Sigmoid colon (tissue), 7 donors: ENCODE data around the gene PDGFRB. TPM values are rescaled to one million over a fixed set of nuclear protein-coding genes. Genes with fewer than 3 reads are reported as not detected.

Experiments
- DNase-seq: peaks from one replicate; pipeline ENCODE4 v3.0.0-alpha.2; 2019
- H3K27ac ChIP-seq, 4 donors: fragments of 200-600 bp; sonication (generic); one replicate each; pipeline ENCODE4 v1.5.1; 2016 to 2019; ENCODE audit warnings: mild to moderate bottlenecking in 1 of 4
- H3K27me3 ChIP-seq, 3 donors: fragments of 200-600 bp; sonication (generic); one replicate each; pipeline ENCODE4 v1.5.1; 2019; ENCODE audit warnings: mild to moderate bottlenecking in 1 of 3
- H3K36me3 ChIP-seq, 4 donors: fragments of 200-600 bp; sonication (generic); one replicate each; pipeline ENCODE4 v1.5.1; 2016 to 2019
- H3K4me1 ChIP-seq, 4 donors: fragments of 200-600 bp; sonication (generic); one replicate each; pipeline ENCODE4 v1.5.1; 2017 to 2019
- H3K4me3 ChIP-seq, 4 donors: fragments of 200-600 bp; sonication (generic); one replicate each; pipeline ENCODE4 v1.5.1; 2017 to 2019; ENCODE audit warnings: mild to moderate bottlenecking in 2 of 4, moderate library complexity in 1 of 4
- H3K9me3 ChIP-seq, 4 donors: fragments of 200-600 bp in 3 of 4; sonication (generic) in 3 of 4; one replicate each; pipeline versions ENCODE4 v1.5.1 to v1.6.1; 2013 to 2019
- CTCF ChIP-seq, 4 experiments: fragments of 450-650 bp in 3 of 4; fragments of 200-600 bp in 1 of 4; IDR thresholded peaks; one replicate each; pipeline ENCODE4 v1.5.1; 2016 to 2019; ENCODE audit warnings: antibody characterized with exemption in 4 of 4, mild to moderate bottlenecking in 3 of 4, moderate library complexity in 2 of 4
- EP300 ChIP-seq, 4 donors: sonication (generic); formaldehyde crosslinking; IDR thresholded peaks; one replicate each; pipeline ENCODE4 v1.6.1; 2017; ENCODE audit warnings: antibody characterized with exemption in 4 of 4
- POLR2A ChIP-seq, 2 donors: fragments of 450-650 bp; IDR thresholded peaks; one replicate each; pipeline ENCODE4 v1.6.1; 2016; ENCODE audit warnings: antibody characterized with exemption in 2 of 2, mild to moderate bottlenecking in 2 of 2, moderate library complexity in 2 of 2
- POLR2AphosphoS5 ChIP-seq, 4 donors: sonication (generic); formaldehyde crosslinking; IDR thresholded peaks; one replicate each; pipeline ENCODE4 v1.6.1; 2017; ENCODE audit warnings: antibody characterized with exemption in 4 of 4
- WGBS, 2 donors: extraction: QIAGEN DNeasy Blood & Tissue Kit; methylation state at CpG; one replicate each; pipeline ENCODE4 v1.1.7; 2013; 5-methylcytosine and 5-hydroxymethylcytosine counted together
- intact Hi-C: fragments of 100-400 bp; cut with DNase I; formaldehyde crosslinking; loops from one replicate; pipeline ENCODE4 v1.15.1; 2023
- polyA plus RNA-seq, 3 donors: library from polyadenylated mRNA; stranded (reverse); fragments of 200-250 nt; gene quantifications; one replicate each; pipeline ENCODE4 v1.2.3, GENCODE V29; 2013
- total RNA-seq, 4 donors: library from RNA; depleted of rRNA; stranded (reverse); fragments of >200 nt; gene quantifications; one replicate each; pipeline ENCODE4 v1.1.0, GENCODE V29; 2016
- donor health status: healthy with polysubstance abuse.
- donor health status: Bipolar disorder and iron deficiency.
- donor health status: healthy.

Gene PDGFRB
- total and polyA plus RNA-seq, 7 donors: 3.9 to 104 (median 54.9) TPM

GRCh38 chr5:150081541-150082283 is 73.9 kb downstream of the PDGFRB start:
- 28 to 59% methylated on average over 15 of the region's 15 CpGs for WGBS, 2 donors
- peak in 3 of 4 donors; percentile 17 to 57 (median 49) for TF ChIP-seq POLR2AphosphoS5 (IDR thresholded peaks at IDR 0.05)
- no peak for TF ChIP-seq EP300 (IDR thresholded peaks at IDR 0.05)
- Histone ChIP-seq H3K4me3 (peak overlapping the region in 1 of 4 donors; percentile 27), H3K4me1 (no peaks in the 10 kb centered on the region), H3K27ac (no peak overlapping the region), H3K9me3 (no peaks in the 10 kb centered on the region), H3K27me3 (no peaks in the 10 kb centered on the region), H3K36me3 (no peaks in the 10 kb centered on the region)
- intact Hi-C loops: no loop called here
- peak; percentile 80 for DNase-seq

- no peak for DNase-seq
- H3K9me3 ChIP-seq: no peaks in the 10 kb centered on the region
- TF ChIP-seq POLR2AphosphoS5 (IDR thresholded peaks at IDR 0.05) (no peak), EP300 (IDR thresholded peaks at IDR 0.05) (no peak), POLR2A (IDR thresholded peaks at IDR 0.05) (no peak), CTCF (IDR thresholded peaks at IDR 0.05) (no peak)
- no peaks in the 10 kb centered on the region for H3K4me1 ChIP-seq
- H3K27ac ChIP-seq: no peak overlapping the region
- H3K4me3 ChIP-seq: no peak overlapping the region
- 81 to 87% methylated on average over 15 of the region's 15 CpGs for WGBS, 2 donors
- H3K27me3 ChIP-seq: no peaks in the 10 kb centered on the region
- intact Hi-C loops: no loop called here
- no peaks in the 10 kb centered on the region for H3K36me3 ChIP-seq
These were observed 74.8 kb downstream of the PDGFRB start for GRCh38 chr5:150080696-150081435.

- no peaks in the 10 kb centered on the region for H3K9me3 ChIP-seq
- H3K4me1 ChIP-seq: no peaks in the 10 kb centered on the region
- H3K27me3 ChIP-seq: no peaks in the 10 kb centered on the region
- no peak overlapping the region for H3K4me3 ChIP-seq
- intact Hi-C loops: no loop called here
- no peak for DNase-seq
- no peaks in the 10 kb centered on the region for H3K36me3 ChIP-seq
- no peak overlapping the region for H3K27ac ChIP-seq
- TF ChIP-seq EP300 (IDR thresholded peaks at IDR 0.05) (no peak), POLR2AphosphoS5 (IDR thresholded peaks at IDR 0.05) (no peak), POLR2A (IDR thresholded peaks at IDR 0.05) (no peak), CTCF (IDR thresholded peaks at IDR 0.05) (no peak)
- WGBS, 2 donors: 96% methylated on average over 19 of the region's 19 CpGs
These were observed 75.7 kb downstream of the PDGFRB start for GRCh38 chr5:150079909-150080461.

- intact Hi-C loops: no loop called here
- no peak for DNase-seq
- no peak for TF ChIP-seq EP300 (IDR thresholded peaks at IDR 0.05)
- TF ChIP-seq POLR2AphosphoS5 (IDR thresholded peaks at IDR 0.05): no peak
- TF ChIP-seq CTCF (IDR thresholded peaks at IDR 0.05): no peak
- Histone ChIP-seq H3K36me3 (no peaks in the 10 kb centered on the region), H3K4me3 (no peak overlapping the region), H3K9me3 (no peaks in the 10 kb centered on the region), H3K27ac (no peak overlapping the region), H3K27me3 (no peaks in the 10 kb centered on the region), H3K4me1 (no peaks in the 10 kb centered on the region)
- WGBS, 2 donors: 83 to 89% methylated on average over 7 of the region's 7 CpGs
These were observed 76.6 kb downstream of the PDGFRB start for GRCh38 chr5:150078802-150079689.
